Measurements from ENCODE around the gene EFNB2.

DNA sequence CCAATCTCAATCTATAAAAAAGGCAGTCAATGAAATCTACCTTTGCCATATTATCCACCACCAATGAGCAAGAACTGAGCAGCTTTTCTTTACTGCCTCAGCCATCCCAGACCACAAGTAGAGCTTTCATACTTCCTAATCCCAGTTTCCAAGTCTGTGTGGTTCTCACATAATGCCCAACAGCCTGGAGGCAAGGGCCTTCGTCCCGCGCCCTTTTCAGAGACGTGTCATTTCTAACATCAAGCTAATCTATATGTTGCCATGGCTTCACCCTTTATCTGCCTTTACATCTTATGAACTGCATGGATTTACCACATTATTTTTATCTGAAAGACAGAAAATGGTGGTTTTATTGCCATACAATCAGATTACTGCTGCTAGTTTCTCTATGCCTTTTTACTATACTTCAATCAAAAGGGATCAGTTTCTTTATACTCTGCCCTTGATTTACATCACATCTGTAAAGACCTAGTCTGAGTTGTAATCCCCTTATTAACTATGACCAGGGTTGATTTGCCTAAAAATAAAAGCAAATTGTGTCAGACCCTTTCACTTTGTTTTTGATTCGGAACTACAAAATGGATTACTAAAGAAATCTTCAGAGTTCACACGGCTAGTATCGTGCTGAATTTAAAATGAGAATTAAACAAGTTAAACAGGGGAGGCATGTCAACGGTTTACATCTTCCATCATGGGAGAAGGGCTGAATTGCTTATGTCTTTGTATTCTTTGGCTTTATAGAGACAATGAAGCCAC, 5.9 kb downstream of the EFNB2 start:
- TF ChIP-seq CTCF (IDR thresholded peaks at IDR 0.05) (no peak), POLR2A (IDR thresholded peaks at IDR 0.05) (no peak)

Data from ovary (tissue), 3 donors.